ENCODE data around the gene CDH23.

CDH23 gene

DNA sequence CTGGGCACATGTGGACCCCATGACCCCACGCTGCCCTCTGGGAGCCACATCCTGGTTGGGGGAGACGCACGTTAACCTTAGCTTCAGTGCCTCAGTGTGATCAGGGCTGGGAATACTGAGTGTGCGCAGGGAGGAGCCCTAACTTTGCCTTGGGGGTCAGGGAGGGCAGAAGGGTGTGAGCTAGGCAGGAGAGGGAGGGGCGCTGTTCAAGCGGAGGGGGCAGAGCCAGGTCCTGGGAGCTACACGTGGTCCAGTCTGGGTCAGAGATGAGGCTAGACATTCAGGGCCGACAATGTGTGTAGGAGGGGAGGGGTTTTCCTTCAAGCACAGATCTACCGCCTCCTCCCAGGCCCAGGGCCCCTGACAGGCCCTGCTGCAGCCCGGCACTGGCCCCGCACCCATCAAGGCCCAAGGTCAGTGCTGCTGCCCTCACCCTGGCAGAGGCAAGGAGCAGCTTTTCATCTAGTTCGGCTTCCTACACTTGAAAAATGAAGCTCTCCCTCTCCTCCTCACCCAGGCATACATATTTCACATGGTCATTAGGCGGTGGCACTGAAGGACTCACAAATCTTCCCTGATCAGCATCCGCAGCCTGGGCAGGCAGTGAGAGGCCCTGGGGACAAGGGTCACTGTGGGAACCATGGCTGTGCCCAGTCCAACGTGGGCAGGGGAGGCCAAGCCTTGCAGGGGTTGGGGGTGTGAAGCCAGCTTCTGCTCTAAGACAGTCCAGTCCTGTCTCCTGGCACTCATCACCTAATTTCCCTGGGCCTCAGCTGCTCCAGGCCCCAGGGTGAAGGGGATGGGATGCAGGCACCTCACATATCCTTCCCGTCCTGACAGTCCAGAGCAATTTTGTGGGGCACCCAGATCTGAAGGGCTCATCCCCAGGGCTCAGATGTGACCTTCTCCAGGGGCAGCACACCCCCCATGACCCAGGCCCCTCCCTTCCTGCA is 275.6 kb downstream of the CDH23 start:
- DNase-seq (ENCODE audit: extremely low spot score): no peak

GRCh38 chr10:71675295-71675970 is 278.7 kb downstream of the CDH23 start:
- CTCF ChIA-PET: no interaction called here
- DNase-seq (ENCODE audit: extremely low spot score): no peak
- POLR2A ChIA-PET: no interaction called here
- TF ChIP-seq ELF4 (IDR thresholded peaks at IDR 0.05) (no peak), NFRKB (IDR thresholded peaks at IDR 0.05) (no peak), FOXK2 (IDR thresholded peaks at IDR 0.05) (no peak), BHLHE40 (IDR thresholded peaks at IDR 0.05; ENCODE audit: borderline replicate concordance) (no peak), TARDBP (IDR thresholded peaks at IDR 0.05) (no peak), HDGF (IDR thresholded peaks at IDR 0.05; ENCODE audit: borderline replicate concordance) (no peak)

More for the DNA sequence above, 275.6 kb downstream of the CDH23 start:
- POLR2A ChIA-PET: no interaction called here
- TF ChIP-seq CTBP1 (IDR thresholded peaks at IDR 0.05; ENCODE audit: borderline replicate concordance): no peak
- TF ChIP-seq NFRKB (IDR thresholded peaks at IDR 0.05): no peak
- TF ChIP-seq LEF1 (IDR thresholded peaks at IDR 0.05; ENCODE audit: borderline replicate concordance): no peak
- TF ChIP-seq BHLHE40 (IDR thresholded peaks at IDR 0.05; ENCODE audit: borderline replicate concordance): no peak
- no peak for TF ChIP-seq PKNOX1 (IDR thresholded peaks at IDR 0.05)
- no peak for TF ChIP-seq L3MBTL2 (conservative IDR thresholded peaks at IDR 0.05)
- TF ChIP-seq TARDBP (IDR thresholded peaks at IDR 0.05): no peak
- TF ChIP-seq ELF4 (IDR thresholded peaks at IDR 0.05): no peak
- TF ChIP-seq ZNF384 (IDR thresholded peaks at IDR 0.05): no peak
- TF ChIP-seq HDGF (IDR thresholded peaks at IDR 0.05; ENCODE audit: borderline replicate concordance): no peak
- no peak for TF ChIP-seq ARNT (IDR thresholded peaks at IDR 0.05)
- TF ChIP-seq FOXM1 (IDR thresholded peaks at IDR 0.05; ENCODE audit: borderline replicate concordance): no peak
- TF ChIP-seq FOXA1 (IDR thresholded peaks at IDR 0.05): no peak
- no peak for TF ChIP-seq SUZ12 (IDR thresholded peaks at IDR 0.05)
- TF ChIP-seq FOXK2 (IDR thresholded peaks at IDR 0.05): no peak
- CTCF ChIA-PET: interaction anchor here (1.3 kb wide), 1 partner anchor 24 kb away, joined by 3 read pairs; no protein-coding TSS in a partner anchor

GRCh38 chr10:71677261-71677660 is 280.5 kb downstream of the CDH23 start:
- DNase-seq (ENCODE audit: extremely low spot score): no peak
- POLR2A ChIA-PET: no interaction called here
- TF ChIP-seq SP1 (IDR thresholded peaks at IDR 0.05) (no peak), TARDBP (IDR thresholded peaks at IDR 0.05) (no peak), L3MBTL2 (conservative IDR thresholded peaks at IDR 0.05) (no peak), FOXK2 (IDR thresholded peaks at IDR 0.05) (no peak), ZNF384 (IDR thresholded peaks at IDR 0.05) (no peak), FOXM1 (IDR thresholded peaks at IDR 0.05; ENCODE audit: borderline replicate concordance) (no peak), FOXA1 (IDR thresholded peaks at IDR 0.05) (no peak), ARNT (IDR thresholded peaks at IDR 0.05) (no peak), SUZ12 (IDR thresholded peaks at IDR 0.05) (no peak), PKNOX1 (IDR thresholded peaks at IDR 0.05) (no peak), HDGF (IDR thresholded peaks at IDR 0.05; ENCODE audit: borderline replicate concordance) (no peak), NFRKB (IDR thresholded peaks at IDR 0.05) (no peak), ELF4 (IDR thresholded peaks at IDR 0.05) (no peak), BHLHE40 (IDR thresholded peaks at IDR 0.05; ENCODE audit: borderline replicate concordance) (no peak), LEF1 (IDR thresholded peaks at IDR 0.05; ENCODE audit: borderline replicate concordance) (no peak), CTBP1 (IDR thresholded peaks at IDR 0.05; ENCODE audit: borderline replicate concordance) (no peak)
- CTCF ChIA-PET: interaction anchor here (0.6 to 1.2 kb wide), 2 partner anchors 20 to 86 kb away, joined by 3 read pairs; no protein-coding TSS in a partner anchor

DNA sequence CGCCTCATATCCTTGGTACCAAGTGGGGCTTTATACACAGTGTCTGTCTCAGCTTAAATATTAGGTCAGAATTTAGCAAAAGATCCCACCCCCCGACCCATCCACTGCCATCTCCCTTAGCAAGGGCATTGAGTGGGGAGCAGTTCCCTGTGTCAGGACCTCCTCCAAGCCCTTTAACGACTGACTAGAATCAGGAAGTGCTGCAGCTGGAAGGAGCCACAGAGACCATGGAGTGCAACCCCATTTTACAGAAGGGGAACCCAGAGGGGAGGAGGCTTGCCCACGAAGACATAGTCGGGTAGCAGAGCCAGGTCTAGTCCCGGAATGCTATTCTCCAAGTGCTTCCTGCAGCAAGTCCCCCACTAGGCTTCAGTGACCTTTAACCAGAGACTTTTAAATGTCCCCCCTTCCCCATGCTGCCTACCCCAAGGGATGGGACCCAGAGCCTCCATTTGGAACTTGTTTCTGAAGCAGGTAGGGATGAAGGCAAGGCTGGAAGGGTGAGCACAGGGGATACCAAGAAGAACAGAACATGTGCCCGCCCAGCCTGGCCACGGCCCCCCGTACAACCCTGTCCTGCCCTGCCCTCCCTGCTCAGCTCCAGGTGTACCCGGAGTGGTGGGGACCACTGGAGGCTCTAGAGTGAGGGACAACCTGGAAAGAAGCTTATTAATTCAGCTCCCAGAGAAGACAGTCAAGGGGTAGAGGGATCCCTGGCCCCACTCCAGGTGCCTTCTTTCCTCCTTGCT is 281.5 kb downstream of the CDH23 start:
- POLR2A ChIA-PET: no interaction called here
- no peak for DNase-seq (ENCODE audit: extremely low spot score)
- CTCF ChIA-PET: no interaction called here
- TF ChIP-seq PKNOX1 (IDR thresholded peaks at IDR 0.05) (no peak), FOXK2 (IDR thresholded peaks at IDR 0.05) (no peak), L3MBTL2 (conservative IDR thresholded peaks at IDR 0.05) (no peak), SUZ12 (IDR thresholded peaks at IDR 0.05) (no peak), NFRKB (IDR thresholded peaks at IDR 0.05) (no peak), LEF1 (IDR thresholded peaks at IDR 0.05; ENCODE audit: borderline replicate concordance) (no peak), ZNF384 (IDR thresholded peaks at IDR 0.05) (no peak), FOXA1 (IDR thresholded peaks at IDR 0.05) (no peak), BHLHE40 (IDR thresholded peaks at IDR 0.05; ENCODE audit: borderline replicate concordance) (no peak), ARNT (IDR thresholded peaks at IDR 0.05) (no peak)

GRCh38 chr10:71679425-71679824 is 282.7 kb downstream of the CDH23 start:
- ChIA-PET POLR2A (no interaction called here), CTCF (interaction anchor here (0.6 kb wide), 1 partner anchor 295 kb away, joined by 3 read pairs; no protein-coding TSS in a partner anchor)

More at GRCh38 chr10:71679425-71679824, 282.7 kb downstream of the CDH23 start:
- TF ChIP-seq BHLHE40 (IDR thresholded peaks at IDR 0.05; ENCODE audit: borderline replicate concordance): no peak
- no peak for TF ChIP-seq TARDBP (IDR thresholded peaks at IDR 0.05)
- TF ChIP-seq ZNF384 (IDR thresholded peaks at IDR 0.05): no peak
- TF ChIP-seq LEF1 (IDR thresholded peaks at IDR 0.05; ENCODE audit: borderline replicate concordance): no peak
- no peak for TF ChIP-seq NFRKB (IDR thresholded peaks at IDR 0.05)
- TF ChIP-seq FOXA1 (IDR thresholded peaks at IDR 0.05): no peak
- TF ChIP-seq PKNOX1 (IDR thresholded peaks at IDR 0.05): no peak
- no peak for TF ChIP-seq L3MBTL2 (conservative IDR thresholded peaks at IDR 0.05)
- TF ChIP-seq FOXK2 (IDR thresholded peaks at IDR 0.05): no peak
- no peak for TF ChIP-seq CTBP1 (IDR thresholded peaks at IDR 0.05; ENCODE audit: borderline replicate concordance)
- TF ChIP-seq ARNT (IDR thresholded peaks at IDR 0.05): no peak
- no peak for TF ChIP-seq HDGF (IDR thresholded peaks at IDR 0.05; ENCODE audit: borderline replicate concordance)
- no peak for TF ChIP-seq SUZ12 (IDR thresholded peaks at IDR 0.05)
- no peak for TF ChIP-seq FOXM1 (IDR thresholded peaks at IDR 0.05; ENCODE audit: borderline replicate concordance)
- TF ChIP-seq ELF4 (IDR thresholded peaks at IDR 0.05): no peak
- no peak for TF ChIP-seq SP1 (IDR thresholded peaks at IDR 0.05)
- DNase-seq (ENCODE audit: extremely low spot score): no peak

Data from HEK293T (cell line).